ENCODE results near the gene CNOT4.

- TF ChIP-seq POLR2A (IDR thresholded peaks at IDR 0.05; ENCODE audit: insufficient read depth in 1 of 2, low read depth in 2 of 2, low read length in 2 of 2): no peak
- TF ChIP-seq ZFP36 (IDR thresholded peaks at IDR 0.05; ENCODE audit: borderline replicate concordance, low read depth, low read length, partially characterized antibody): no peak
These were observed 43.4 kb upstream of the CNOT4 start for GRCh38 chr7:135553346-135553745.

Measured in HepG2 (cell line).